Stomach (tissue), 9 donors: ENCODE results near the gene SRP68. TPM values are rescaled to one million over a fixed set of nuclear protein-coding genes. Genes with fewer than 3 reads are reported as not detected.

Experiments
- DNase-seq, 2 donors: peaks; one replicate each; pipeline versions ENCODE4 v3.0.0 to v3.0.0-alpha.2; 2013 to 2019
- H3K27ac ChIP-seq, 5 donors: fragments of 200-600 bp in 4 of 5; sonication (generic) in 4 of 5; one replicate each; pipeline ENCODE4 v1.5.1; 2013 to 2019; ENCODE audit warnings: mild to moderate bottlenecking in 1 of 5, moderate library complexity in 1 of 5
- H3K27me3 ChIP-seq, 3 donors: fragments of 200-600 bp; sonication (generic); one replicate each; pipeline ENCODE4 v1.5.1; 2017 to 2019; ENCODE audit warnings: mixed run types in 1 of 3
- H3K36me3 ChIP-seq, 4 donors: fragments of 200-600 bp; sonication (generic); 1 replicate in 3 of 4; 2 replicates in 1 of 4; pipeline ENCODE4 v1.5.1; 2016 to 2019
- H3K4me1 ChIP-seq, 4 donors: fragments of 200-600 bp; sonication (generic); one replicate each; pipeline ENCODE4 v1.5.1; 2016 to 2019
- H3K4me3 ChIP-seq, 4 donors: fragments of 200-600 bp; sonication (generic) in 3 of 4; one replicate each; pipeline ENCODE4 v1.5.1; 2016 to 2019; ENCODE audit warnings: mild to moderate bottlenecking in 1 of 4
- H3K9me3 ChIP-seq, 4 donors: fragments of 200-600 bp; sonication (generic); one replicate each; pipeline ENCODE4 v1.5.1; 2016 to 2019
- EP300 ChIP-seq: sonication (generic); formaldehyde crosslinking; IDR thresholded peaks from one replicate; pipeline ENCODE4 v1.6.1; 2017; ENCODE audit warnings: antibody characterized with exemption
- POLR2A ChIP-seq, 4 donors: fragments of 450-650 bp; IDR thresholded peaks; one replicate each; pipeline ENCODE4 v1.6.1; 2016; ENCODE audit warnings: antibody characterized with exemption in 4 of 4, control low read depth in 2 of 4, mild to moderate bottlenecking in 1 of 4, moderate library complexity in 1 of 4
- POLR2AphosphoS5 ChIP-seq, 3 donors: sonication (generic); formaldehyde crosslinking; IDR thresholded peaks; one replicate each; pipeline ENCODE4 v1.6.1; 2016; ENCODE audit warnings: antibody characterized with exemption in 3 of 3
- WGBS, 5 donors: extraction: QIAGEN DNeasy Blood & Tissue Kit in 3 of 5; methylation state at CpG; one replicate each; pipeline versions ENCODE4 v1.1.5 to v1.1.7; 2013 to 2018; 5-methylcytosine and 5-hydroxymethylcytosine counted together
- intact Hi-C: fragments of 100-400 bp; cut with DNase I; formaldehyde crosslinking; loops from one replicate; pipeline ENCODE4 v1.15.1; 2023; ENCODE audit warnings: low total_unique reads
- polyA plus RNA-seq, 3 donors: library from polyadenylated mRNA; stranded (reverse); fragments of 200-250 nt; gene quantifications; one replicate each; pipeline ENCODE4 v1.2.3, GENCODE V29; 2013
- total RNA-seq, 5 donors: library from RNA; depleted of rRNA; stranded (reverse); fragments of >200 nt; gene quantifications; one replicate each; pipeline versions ENCODE4 v1.1.0 to v1.2.3, GENCODE V29; 2014 to 2016
- TF ChIP-seq, protein P1 (sequence below), 7 experiments: fragments of 450-650 bp in 4 of 7; fragments of 200-600 bp in 3 of 7; sonication (generic) in 3 of 7; IDR thresholded peaks; one replicate each; pipeline ENCODE4 v1.5.1; 2016 to 2019; ENCODE audit warnings: antibody characterized with exemption in 7 of 7, control low read depth in 2 of 7, mild to moderate bottlenecking in 1 of 7
- donor health status: healthy with polysubstance abuse.
- donor health status: Bipolar disorder and iron deficiency.
- donor health status: healthy.

The SRP68 gene
- total and polyA plus RNA-seq, 8 donors = 24.6 to 49.8 (median 42.9) TPM

DNA sequence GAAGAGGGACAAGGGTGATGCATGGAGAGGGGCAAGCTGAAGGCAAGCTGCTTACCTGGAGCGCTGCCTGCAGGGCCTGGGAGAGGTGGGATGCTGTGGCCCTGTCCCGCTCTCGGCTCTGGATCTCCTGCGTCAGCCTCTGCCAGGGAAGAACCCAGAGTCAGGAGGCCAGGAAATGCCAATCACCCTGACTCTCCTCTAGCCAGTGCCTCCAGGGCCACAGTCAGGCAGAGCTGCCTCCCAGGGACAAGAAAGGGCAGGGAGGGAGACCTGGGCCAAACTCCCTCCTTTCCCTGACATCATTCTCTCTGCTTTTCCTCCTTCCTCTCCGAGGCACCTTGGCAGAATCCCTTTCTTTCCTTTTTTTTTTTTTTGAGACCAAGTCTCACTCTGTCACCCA is 60.4 kb downstream of the SRP68 start:
- intact Hi-C loops = no loop called here
- DNase-seq = no peak
- H3K36me3 ChIP-seq = peaks cover 0 to 23% (median 13%) of the 10 kb centered on the region in 4 donors
- no peaks in the 10 kb centered on the region for H3K9me3 ChIP-seq
- peaks cover 0 to 5% (median 0%) of the 10 kb centered on the region in 3 donors for H3K27me3 ChIP-seq
- TF ChIP-seq EP300 = no peak
- TF ChIP-seq, protein P1, sequence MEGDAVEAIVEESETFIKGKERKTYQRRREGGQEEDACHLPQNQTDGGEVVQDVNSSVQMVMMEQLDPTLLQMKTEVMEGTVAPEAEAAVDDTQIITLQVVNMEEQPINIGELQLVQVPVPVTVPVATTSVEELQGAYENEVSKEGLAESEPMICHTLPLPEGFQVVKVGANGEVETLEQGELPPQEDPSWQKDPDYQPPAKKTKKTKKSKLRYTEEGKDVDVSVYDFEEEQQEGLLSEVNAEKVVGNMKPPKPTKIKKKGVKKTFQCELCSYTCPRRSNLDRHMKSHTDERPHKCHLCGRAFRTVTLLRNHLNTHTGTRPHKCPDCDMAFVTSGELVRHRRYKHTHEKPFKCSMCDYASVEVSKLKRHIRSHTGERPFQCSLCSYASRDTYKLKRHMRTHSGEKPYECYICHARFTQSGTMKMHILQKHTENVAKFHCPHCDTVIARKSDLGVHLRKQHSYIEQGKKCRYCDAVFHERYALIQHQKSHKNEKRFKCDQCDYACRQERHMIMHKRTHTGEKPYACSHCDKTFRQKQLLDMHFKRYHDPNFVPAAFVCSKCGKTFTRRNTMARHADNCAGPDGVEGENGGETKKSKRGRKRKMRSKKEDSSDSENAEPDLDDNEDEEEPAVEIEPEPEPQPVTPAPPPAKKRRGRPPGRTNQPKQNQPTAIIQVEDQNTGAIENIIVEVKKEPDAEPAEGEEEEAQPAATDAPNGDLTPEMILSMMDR (IDR thresholded peaks at IDR 0.05) = no peak
- no peak for TF ChIP-seq POLR2A (IDR thresholded peaks at IDR 0.05)
- TF ChIP-seq POLR2AphosphoS5 (IDR thresholded peaks at IDR 0.05) = no peak
- H3K4me1 ChIP-seq = peaks cover 0 to 16% (median 11%) of the 10 kb centered on the region in 4 donors
- H3K4me3 ChIP-seq = no peak overlapping the region
- H3K27ac ChIP-seq = no peak overlapping the region
- WGBS, 5 donors = 89 to 95% (median 90%) methylated on average over 5 of the region's 5 CpGs

GRCh38 chr17:76009969-76010661 is 62.2 kb downstream of the SRP68 start:
- H3K27ac ChIP-seq = no peak overlapping the region
- peaks cover 0 to 20% (median 11%) of the 10 kb centered on the region in 4 donors for H3K4me1 ChIP-seq
- DNase-seq = no peak
- H3K9me3 ChIP-seq = no peaks in the 10 kb centered on the region
- WGBS, 5 donors = 87 to 92% (median 90%) methylated on average over 21 of the region's 21 CpGs
- H3K4me3 ChIP-seq = no peak overlapping the region
- intact Hi-C loops = loop anchor here (5.0 kb wide), 1 partner anchor 93 kb away; no protein-coding TSS in a partner anchor
- peaks cover 0 to 23% (median 13%) of the 10 kb centered on the region in 4 donors for H3K36me3 ChIP-seq
- peaks cover 0 to 5% (median 0%) of the 10 kb centered on the region in 3 donors for H3K27me3 ChIP-seq
- TF ChIP-seq EP300 (no peak), POLR2A (IDR thresholded peaks at IDR 0.05) (no peak), POLR2AphosphoS5 (IDR thresholded peaks at IDR 0.05) (no peak)
- TF ChIP-seq, protein P1 (IDR thresholded peaks at IDR 0.05) = no peak

GRCh38 chr17:76009447-76009846 is 62.9 kb downstream of the SRP68 start:
- no peaks in the 10 kb centered on the region for H3K27me3 ChIP-seq
- peaks cover 0 to 28% (median 16%) of the 10 kb centered on the region in 4 donors for H3K36me3 ChIP-seq
- no peak for DNase-seq
- no peak overlapping the region for H3K4me3 ChIP-seq
- peaks cover 0 to 13% (median 4%) of the 10 kb centered on the region in 4 donors for H3K4me1 ChIP-seq
- intact Hi-C loops = loop anchor here (5.0 kb wide), 1 partner anchor 92 kb away; no protein-coding TSS in a partner anchor
- WGBS, 5 donors = 92 to 96% (median 94%) methylated on average over 20 of the region's 20 CpGs
- TF ChIP-seq EP300 = no peak
- no peak for TF ChIP-seq POLR2A (IDR thresholded peaks at IDR 0.05)
- no peak for TF ChIP-seq POLR2AphosphoS5 (IDR thresholded peaks at IDR 0.05)
- TF ChIP-seq, protein P1 (IDR thresholded peaks at IDR 0.05) = no peak
- H3K27ac ChIP-seq = no peak overlapping the region
- H3K9me3 ChIP-seq = no peaks in the 10 kb centered on the region

DNA sequence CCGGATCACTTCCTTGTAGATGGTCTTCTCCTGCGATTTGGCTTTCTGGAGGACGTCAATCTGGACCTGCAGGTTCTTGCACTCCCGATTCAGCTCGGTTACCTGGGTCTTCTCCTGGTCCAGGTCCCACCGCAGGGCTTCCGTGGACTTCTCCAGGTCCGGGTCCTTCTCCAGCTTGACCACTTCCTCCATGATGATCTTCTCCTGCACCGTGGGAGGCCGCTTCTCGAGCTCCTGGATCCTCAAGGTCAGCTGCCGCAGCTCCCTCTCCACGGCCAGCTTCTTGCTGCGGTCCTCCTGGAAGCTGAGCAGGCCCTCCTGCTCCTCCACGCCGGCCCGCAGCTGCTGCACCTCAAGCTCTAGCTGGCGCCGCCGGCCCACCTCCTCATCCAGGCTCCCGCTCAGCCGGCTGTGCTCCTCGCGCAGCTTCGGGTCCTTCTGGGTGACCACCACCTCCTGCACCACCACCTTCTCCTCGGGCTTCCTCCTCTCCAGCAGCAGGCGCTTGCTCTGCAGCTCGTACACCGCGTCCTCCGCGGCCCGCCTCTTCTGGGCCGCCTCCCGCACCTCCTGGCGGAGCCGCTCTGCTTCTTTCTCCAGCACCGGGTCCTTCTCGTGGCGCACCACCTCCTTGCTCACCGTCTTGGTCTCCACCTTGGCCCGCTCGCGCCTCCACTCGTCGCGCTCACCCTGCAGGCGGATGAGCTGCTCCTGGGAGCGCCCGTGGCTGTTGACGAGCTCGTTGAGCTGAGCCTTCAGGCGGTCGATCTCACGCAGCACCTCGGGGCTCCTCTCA is 63.5 kb downstream of the SRP68 start:
- Histone ChIP-seq H3K4me1 (peaks cover under 1 to 12% (median under 1%) of the 10 kb centered on the region in 4 donors), H3K9me3 (no peaks in the 10 kb centered on the region), H3K27ac (no peak overlapping the region), H3K27me3 (no peaks in the 10 kb centered on the region), H3K36me3 (peaks cover 0 to 34% (median 17%) of the 10 kb centered on the region in 4 donors), H3K4me3 (no peak overlapping the region)
- intact Hi-C loops = loop anchor here (5.0 kb wide), 1 partner anchor 92 kb away; no protein-coding TSS in a partner anchor
- no peak for TF ChIP-seq POLR2A (IDR thresholded peaks at IDR 0.05)
- TF ChIP-seq, protein P1 (IDR thresholded peaks at IDR 0.05) = no peak
- no peak for TF ChIP-seq POLR2AphosphoS5 (IDR thresholded peaks at IDR 0.05)
- no peak for TF ChIP-seq EP300
- WGBS, 5 donors = 89 to 95% (median 94%) methylated on average over 50 to 56 of the region's 56 CpGs
- DNase-seq = no peak
